HL-60 (cell line): ENCODE measurements around the gene MAFG.

ENCODE experiments used
- GABPA ChIP-seq: IDR thresholded peaks from 2 replicates; pipeline ENCODE4 v1.6.1; 2012; ENCODE audit warnings: low read depth
- POLR2AphosphoS5 ChIP-seq: IDR thresholded peaks from 2 replicates; pipeline ENCODE4 v1.6.1; 2012; ENCODE audit warnings: low read depth
- REST ChIP-seq: IDR thresholded peaks from 2 replicates; pipeline ENCODE4 v1.6.1; 2012; ENCODE audit warnings: low read depth; ENCODE audit not compliant: insufficient replicate concordance
- TF ChIP-seq, protein P1 (sequence below): IDR thresholded peaks from one replicate; pipeline ENCODE4 v1.5.1; 2011; ENCODE audit warnings: low read length, control low read depth, inconsistent platforms; ENCODE audit not compliant: insufficient read depth

- TF ChIP-seq, protein P1, sequence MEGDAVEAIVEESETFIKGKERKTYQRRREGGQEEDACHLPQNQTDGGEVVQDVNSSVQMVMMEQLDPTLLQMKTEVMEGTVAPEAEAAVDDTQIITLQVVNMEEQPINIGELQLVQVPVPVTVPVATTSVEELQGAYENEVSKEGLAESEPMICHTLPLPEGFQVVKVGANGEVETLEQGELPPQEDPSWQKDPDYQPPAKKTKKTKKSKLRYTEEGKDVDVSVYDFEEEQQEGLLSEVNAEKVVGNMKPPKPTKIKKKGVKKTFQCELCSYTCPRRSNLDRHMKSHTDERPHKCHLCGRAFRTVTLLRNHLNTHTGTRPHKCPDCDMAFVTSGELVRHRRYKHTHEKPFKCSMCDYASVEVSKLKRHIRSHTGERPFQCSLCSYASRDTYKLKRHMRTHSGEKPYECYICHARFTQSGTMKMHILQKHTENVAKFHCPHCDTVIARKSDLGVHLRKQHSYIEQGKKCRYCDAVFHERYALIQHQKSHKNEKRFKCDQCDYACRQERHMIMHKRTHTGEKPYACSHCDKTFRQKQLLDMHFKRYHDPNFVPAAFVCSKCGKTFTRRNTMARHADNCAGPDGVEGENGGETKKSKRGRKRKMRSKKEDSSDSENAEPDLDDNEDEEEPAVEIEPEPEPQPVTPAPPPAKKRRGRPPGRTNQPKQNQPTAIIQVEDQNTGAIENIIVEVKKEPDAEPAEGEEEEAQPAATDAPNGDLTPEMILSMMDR, result no peak
- no peak for TF ChIP-seq POLR2AphosphoS5
- TF ChIP-seq REST, result no peak
- no peak for TF ChIP-seq GABPA
Observed at GRCh38 chr17:81898885-81899284, 28.6 kb downstream of the MAFG start.
